ENCODE data around the gene ZBTB40.

GRCh38 chr1:22494144-22494543 is 42.5 kb downstream of the ZBTB40 start:
- TF ChIP-seq CTCF (IDR thresholded peaks at IDR 0.05) = no peak
- TF ChIP-seq POLR2A (IDR thresholded peaks at IDR 0.05) = no peak

All from esophagus squamous epithelium (tissue), 4 donors.